Measurements from ENCODE around the gene TOMM7.

Gene TOMM7

GRCh38 chr7:22822486-22823141 lies at the start of gene TOMM7:
TOMM7 (minus strand) TSS chr7:22822849; CDS start chr7:22822779, 70 bp downstream.
- FAIRE-seq (peak; percentile 99), DNase-seq (ENCODE audit: insufficient read length, low spot score) (peak; percentile 87)

- DNase-seq (ENCODE audit: insufficient read length, low spot score) (peak; percentile 56), FAIRE-seq (peak; percentile 97)
Observed at GRCh38 chr7:22872096-22872807, 49.6 kb upstream of the TOMM7 start.

- FAIRE-seq: no peak
- no peak for DNase-seq (ENCODE audit: insufficient read length, low spot score)
Observed at GRCh38 chr7:22871661-22872060, 49.0 kb upstream of the TOMM7 start.

- DNase-seq (ENCODE audit: insufficient read length, low spot score): no peak
- FAIRE-seq: peak; percentile 63
Observed at GRCh38 chr7:22868509-22868908, 45.9 kb upstream of the TOMM7 start.

- no peak for FAIRE-seq
- no peak for DNase-seq (ENCODE audit: insufficient read length, low spot score)
Observed at GRCh38 chr7:22867589-22867988, 44.9 kb upstream of the TOMM7 start.

GRCh38 chr7:22867003-22867402 lies 44.4 kb upstream of the TOMM7 start:
- DNase-seq (ENCODE audit: insufficient read length, low spot score): no peak
- no peak for FAIRE-seq

- no peak for FAIRE-seq
Observed at GRCh38 chr7:22865602-22865960, 42.9 kb upstream of the TOMM7 start.

GRCh38 chr7:22864855-22865601 lies 42.4 kb upstream of the TOMM7 start:
- no peak for DNase-seq (ENCODE audit: insufficient read length, low spot score)
- no peak for FAIRE-seq

More at GRCh38 chr7:22865602-22865960, 42.9 kb upstream of the TOMM7 start:
- no peak for DNase-seq (ENCODE audit: insufficient read length, low spot score)

- FAIRE-seq (no peak), DNase-seq (ENCODE audit: insufficient read length, low spot score) (no peak)
Observed at GRCh38 chr7:22864301-22864700, 41.7 kb upstream of the TOMM7 start.

GRCh38 chr7:22863156-22863899 lies 40.7 kb upstream of the TOMM7 start:
- DNase-seq (ENCODE audit: insufficient read length, low spot score): no peak
- FAIRE-seq: no peak

- no peak for DNase-seq (ENCODE audit: insufficient read length, low spot score)
- no peak for FAIRE-seq
Observed at GRCh38 chr7:22861576-22861975, 38.9 kb upstream of the TOMM7 start.

GRCh38 chr7:22860784-22861482 lies 38.3 kb upstream of the TOMM7 start:
- DNase-seq (ENCODE audit: insufficient read length, low spot score) (no peak), FAIRE-seq (peak; percentile 26)

- FAIRE-seq (no peak), DNase-seq (ENCODE audit: insufficient read length, low spot score) (no peak)
Observed at GRCh38 chr7:22860337-22860736, 37.7 kb upstream of the TOMM7 start.

GRCh38 chr7:22859641-22860290 lies 37.1 kb upstream of the TOMM7 start:
- FAIRE-seq (no peak), DNase-seq (ENCODE audit: insufficient read length, low spot score) (no peak)

GRCh38 chr7:22858640-22859561 lies 36.3 kb upstream of the TOMM7 start:
- DNase-seq (ENCODE audit: insufficient read length, low spot score) (no peak), FAIRE-seq (peak; percentile 21)

GRCh38 chr7:22858274-22858639 lies 35.6 kb upstream of the TOMM7 start:
- no peak for FAIRE-seq
- no peak for DNase-seq (ENCODE audit: insufficient read length, low spot score)

GRCh38 chr7:22856416-22856815 lies 33.8 kb upstream of the TOMM7 start:
- DNase-seq (ENCODE audit: insufficient read length, low spot score) (no peak), FAIRE-seq (no peak)

- FAIRE-seq: no peak
- DNase-seq (ENCODE audit: insufficient read length, low spot score): no peak
Observed at GRCh38 chr7:22855049-22855392, 32.4 kb upstream of the TOMM7 start.

All from GM19239 (cell line).